ENCODE data around the gene SAFB.
A peak's percentile ranks its signal among the peaks of the same experiment; 100 is the strongest.

SAFB gene

DNA sequence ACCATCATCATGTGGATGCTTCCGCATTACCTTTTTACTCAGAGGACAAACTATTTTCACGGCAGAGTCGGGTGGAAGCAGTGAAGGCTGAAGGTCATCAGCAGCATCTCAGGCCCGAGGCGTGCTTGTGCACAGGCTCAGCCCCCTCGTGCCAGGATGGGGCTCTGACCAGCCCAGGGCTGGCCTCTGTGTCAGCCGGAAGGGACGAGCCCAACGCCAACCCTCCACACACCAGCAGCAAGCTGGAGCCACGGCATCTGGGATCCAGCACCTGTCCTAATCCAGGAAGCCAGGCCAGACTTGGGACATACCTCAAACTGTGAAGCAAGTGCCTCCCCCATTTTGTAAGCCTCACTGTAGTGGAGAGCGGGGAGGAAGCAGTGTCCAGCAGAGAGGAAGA is 46.3 kb downstream of the SAFB start:
- DNase-seq: no peak

- no peak for DNase-seq
These were observed 48.7 kb downstream of the SAFB start for GRCh38 chr19:5671600-5671999.

GRCh38 chr19:5672708-5673459 is 50.0 kb downstream of the SAFB start:
- DNase-seq: no peak

DNA sequence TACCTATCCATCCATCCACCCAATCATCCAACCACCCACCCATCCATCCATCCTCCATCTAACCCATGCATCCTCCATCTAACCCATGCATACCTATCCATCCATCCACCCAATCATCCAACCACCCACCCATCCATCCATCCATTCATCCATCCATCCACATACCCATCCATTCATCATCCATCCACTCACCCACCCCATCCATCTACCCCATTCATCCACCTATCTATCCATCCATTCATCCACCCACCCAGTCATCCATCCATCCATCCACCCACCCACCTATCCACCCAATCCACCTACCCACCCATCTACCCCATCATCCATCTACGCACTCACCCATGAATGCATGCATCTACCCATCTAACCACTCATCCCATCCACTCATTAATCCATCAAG is 50.9 kb downstream of the SAFB start:
- no peak for DNase-seq

GRCh38 chr19:5674714-5675113 is 51.8 kb downstream of the SAFB start:
- no peak for DNase-seq

DNA sequence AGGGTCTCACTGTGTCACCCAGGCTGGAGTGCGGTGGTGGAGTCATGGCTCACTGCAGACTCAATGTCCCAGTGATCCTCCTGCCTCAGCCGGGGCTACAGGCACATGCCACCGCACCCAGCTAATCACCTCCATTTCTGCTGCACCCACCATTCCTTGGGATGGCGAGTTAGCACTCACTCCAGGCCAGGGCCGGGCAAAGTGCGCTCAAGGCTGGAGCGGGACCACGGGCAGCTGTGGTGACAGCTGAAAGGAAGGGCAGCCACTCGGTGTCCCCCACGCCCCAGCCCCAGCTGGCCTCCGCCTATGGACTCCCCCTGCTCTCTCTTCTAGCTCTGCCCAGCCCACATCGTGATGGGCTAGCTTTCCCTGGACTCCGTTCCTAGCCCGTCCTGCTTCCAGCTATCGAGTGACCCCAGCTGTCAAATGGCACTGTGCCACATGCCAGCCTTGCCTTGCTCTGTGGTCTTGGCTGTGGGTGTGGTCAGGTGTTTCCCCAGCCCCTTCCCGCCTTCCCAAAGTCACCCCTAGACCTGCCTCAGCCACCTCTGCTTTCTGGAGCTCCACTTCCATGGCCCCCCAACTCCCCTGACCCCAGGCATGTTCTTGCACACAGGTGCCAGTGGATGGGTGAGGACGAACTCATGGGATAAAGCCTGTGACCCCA is 53.4 kb downstream of the SAFB start:
- peak; percentile 35 to 63 for DNase-seq

- no peak for DNase-seq
These were observed 53.9 kb downstream of the SAFB start for GRCh38 chr19:5676772-5677105.

- no peak for DNase-seq
These were observed 54.3 kb downstream of the SAFB start for GRCh38 chr19:5677136-5677535.

GRCh38 chr19:5677580-5677979 is 54.7 kb downstream of the SAFB start:
- DNase-seq: no peak

- no peak for DNase-seq
These were observed 55.3 kb downstream of the SAFB start for GRCh38 chr19:5678071-5678718.

DNA sequence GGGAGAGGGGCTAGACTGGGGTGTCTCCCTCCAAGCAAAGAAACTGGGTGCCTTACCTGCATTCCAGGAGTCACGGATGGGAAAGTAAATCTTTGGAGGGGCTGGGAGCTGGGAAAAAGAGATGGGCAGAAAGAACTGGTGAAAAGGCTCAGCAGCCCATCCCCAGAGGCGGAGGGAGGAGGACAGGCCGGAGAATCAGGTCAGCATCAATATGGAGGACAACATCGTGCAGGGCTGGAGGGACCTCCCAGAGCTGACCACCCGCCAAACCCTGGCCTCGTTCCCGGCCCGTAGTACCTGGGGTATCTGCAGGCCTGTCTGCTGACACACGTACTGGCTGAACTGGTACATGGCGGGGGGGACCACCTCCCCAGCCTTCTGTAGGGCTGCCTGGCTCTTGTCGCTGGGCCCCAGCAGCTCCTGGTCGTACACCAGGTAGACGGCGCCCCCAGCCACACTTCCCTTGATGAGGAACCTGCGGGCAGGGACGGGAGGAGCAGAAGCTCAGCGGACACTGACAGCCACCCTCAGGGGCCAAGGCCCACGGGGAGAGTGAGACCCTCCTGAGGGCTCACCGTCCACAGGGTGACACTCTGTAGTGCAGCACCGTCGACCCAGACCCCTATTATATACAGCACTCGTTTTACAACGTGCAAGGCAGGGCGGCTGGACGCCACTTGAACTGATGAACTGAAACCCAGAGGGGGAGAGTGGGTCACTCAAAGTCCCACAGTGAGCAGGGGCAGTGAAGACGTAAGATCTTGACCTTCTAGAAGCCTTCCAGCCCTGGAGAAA is 56.6 kb downstream of the SAFB start:
- peak in 1 of 2 experiments; percentile 56 for DNase-seq

- DNase-seq: no peak
These were observed 57.2 kb downstream of the SAFB start for GRCh38 chr19:5680084-5680436.

DNA sequence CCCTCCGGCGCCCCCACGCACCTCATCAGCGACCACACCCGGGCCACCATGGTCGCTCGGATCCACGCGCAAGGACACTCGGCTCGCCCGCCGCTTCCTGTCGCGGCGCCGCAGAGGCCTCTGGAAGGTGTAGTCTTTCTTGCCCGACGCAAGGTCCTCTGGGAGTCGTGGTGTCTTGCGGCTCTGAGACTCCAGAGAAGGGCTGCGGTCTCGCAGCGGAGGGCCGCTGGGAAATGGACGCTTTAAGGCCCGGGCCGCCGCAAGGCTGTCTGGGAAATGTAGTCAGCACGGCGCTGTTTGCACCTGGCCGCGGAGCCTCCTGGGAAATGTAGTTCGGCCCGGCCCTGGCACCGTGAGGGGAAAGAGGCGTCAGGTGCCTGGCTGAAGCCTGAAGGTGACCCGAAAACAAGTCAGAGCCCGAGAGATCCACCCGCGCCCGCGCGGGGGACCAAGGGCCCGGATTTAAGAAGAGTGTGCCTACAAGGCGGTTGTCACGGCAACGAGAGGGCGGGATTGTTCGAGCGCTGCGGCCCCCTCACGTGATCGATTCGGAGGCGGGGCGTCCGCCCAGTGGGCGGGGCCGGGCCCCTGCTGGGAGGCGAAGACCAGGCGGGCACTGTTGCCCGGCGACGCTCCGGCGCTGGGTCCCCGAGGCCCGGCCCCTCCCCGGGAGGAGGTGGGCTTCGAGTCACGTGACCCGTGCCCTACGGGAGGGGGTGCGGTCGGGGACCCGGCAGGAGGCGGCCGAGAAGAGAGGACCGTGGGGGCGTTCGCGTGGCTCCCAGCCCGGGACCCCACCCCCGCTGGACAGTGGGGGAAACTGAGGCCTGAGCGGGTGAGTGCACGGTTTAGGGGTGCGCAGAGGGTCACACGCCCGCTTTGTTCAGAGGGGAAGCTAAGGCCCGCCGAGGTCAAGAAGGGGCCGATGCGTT is 57.8 kb downstream of the SAFB start, which contains the start of the genes HSD11B1L and MICOS13:
HSD11B1L (plus strand) TSS at position 591 of the 932 bp plus-strand sequence. CDS start 3,806 bp downstream, outside the sequence.
MICOS13 (minus strand) TSS at position 80 of the 932 bp plus-strand sequence; CDS start at position 50, 30 bp downstream.
- DNase-seq: peak; percentile 99 to 100

- DNase-seq: peak in 1 of 2 experiments; percentile 69
These were observed 58.7 kb downstream of the SAFB start for GRCh38 chr19:5681391-5682106.

DNA sequence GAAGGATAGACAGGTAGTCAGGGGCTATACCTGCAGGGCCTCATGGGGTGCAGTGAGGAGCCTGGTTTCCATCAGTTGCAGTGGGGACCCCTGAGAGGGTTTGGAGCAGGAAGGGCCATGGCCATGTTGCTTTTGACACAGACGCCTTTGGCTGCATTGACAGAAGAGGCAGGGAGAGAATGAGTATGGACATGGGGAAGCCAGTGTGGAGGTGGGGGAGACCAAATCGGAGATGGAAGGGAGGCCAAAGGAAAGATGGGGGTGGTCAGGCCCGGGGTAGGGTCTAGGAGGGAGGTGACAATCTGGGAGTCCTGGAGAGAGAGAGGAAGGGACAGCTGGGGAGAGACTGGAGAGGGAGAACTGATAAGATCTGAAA is 59.2 kb downstream of the SAFB start:
- no peak for DNase-seq

DNA sequence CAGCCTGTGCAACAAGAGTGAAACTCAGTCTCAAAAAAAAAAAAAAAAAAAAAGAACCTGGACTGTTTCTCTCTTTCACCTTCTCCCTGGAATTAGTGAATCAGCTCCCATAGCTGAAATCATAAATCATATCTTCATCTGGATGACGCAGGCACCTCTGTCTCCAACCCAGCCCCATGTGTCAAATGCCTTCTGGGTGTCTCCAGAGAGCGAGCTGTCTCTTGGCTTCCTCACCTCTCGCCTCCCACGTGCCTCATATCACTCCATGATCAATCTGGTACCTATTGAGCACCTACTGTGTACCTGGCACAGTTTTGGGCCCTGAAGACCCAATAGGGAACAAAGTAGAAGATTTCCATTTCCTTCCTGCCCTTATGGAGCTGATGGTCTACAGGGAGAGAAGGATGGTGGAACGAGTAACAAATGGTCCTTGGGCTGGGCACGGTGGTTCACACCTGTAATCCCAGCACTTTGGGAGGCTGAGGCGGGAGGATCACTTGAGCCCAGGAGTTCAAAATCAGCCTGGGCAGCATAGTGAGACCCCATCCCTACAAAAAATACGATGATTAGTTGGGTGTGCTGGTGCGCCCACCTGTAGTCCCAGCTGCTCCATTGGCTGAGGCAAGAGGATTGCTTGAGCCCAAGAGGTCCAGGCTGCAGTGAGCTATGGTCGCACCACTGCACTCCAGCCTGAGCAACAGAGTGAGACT is 60.4 kb downstream of the SAFB start:
- DNase-seq: no peak

GRCh38 chr19:5684694-5685430 is 62.0 kb downstream of the SAFB start:
- no peak for DNase-seq

DNA sequence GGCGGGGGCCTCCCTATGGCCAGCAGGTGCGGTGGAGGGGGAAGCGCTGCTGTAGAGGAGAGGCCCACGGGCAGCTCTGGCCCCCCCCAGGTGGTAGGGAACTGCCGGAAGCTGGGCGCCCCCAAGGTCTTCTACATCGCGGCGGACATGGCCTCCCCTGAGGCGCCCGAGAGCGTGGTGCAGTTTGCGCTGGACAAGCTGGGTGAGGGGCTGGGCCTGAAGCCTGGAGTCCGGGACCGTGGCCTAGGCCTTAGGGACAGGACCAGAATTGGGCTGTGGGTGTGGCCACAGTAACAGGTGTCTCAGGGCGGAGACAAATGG is 63.4 kb downstream of the SAFB start:
- no peak for DNase-seq

DNA sequence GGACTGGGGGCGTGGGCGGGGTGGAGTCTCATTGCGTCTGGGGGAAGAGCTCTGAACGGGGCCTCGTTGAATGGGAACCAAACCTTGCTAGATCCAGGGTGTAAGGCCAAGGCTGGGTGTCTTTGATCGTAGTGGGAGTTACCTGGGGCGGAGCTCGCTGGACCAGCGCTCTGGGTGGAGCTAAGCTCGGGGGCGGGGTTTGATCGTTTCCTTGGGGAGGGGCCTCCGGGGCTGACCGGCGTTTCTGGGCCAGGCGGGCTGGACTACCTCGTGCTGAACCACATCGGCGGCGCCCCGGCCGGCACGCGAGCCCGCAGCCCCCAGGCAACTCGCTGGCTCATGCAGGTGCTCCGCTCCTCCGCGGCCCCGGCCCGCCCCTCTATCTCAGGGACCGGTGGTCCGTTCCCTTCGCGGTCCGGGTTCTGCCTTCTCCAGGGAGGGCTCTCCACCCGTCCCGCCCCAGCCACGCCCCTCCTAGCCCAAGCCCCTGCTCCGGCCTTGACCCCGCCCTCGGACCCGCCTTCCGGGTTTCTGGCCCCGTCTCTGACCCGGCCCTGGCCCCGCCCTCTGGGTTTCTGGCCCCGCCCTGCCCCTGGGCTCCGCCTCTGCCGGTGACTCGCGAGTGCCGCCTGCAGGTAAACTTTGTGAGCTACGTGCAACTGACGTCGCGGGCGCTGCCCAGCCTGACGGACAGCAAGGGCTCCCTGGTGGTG is 63.9 kb downstream of the SAFB start:
- DNase-seq: peak; percentile 87 to 92

Measured in NCI-H524 (cell line).